ENCODE measurements around the gene INSM1. TPM values are rescaled to one million over a fixed set of nuclear protein-coding genes. Genes with fewer than 3 reads are reported as not detected.

The INSM1 gene
- total RNA-seq, 1 experiment from 2014 or later: not detected

DNA sequence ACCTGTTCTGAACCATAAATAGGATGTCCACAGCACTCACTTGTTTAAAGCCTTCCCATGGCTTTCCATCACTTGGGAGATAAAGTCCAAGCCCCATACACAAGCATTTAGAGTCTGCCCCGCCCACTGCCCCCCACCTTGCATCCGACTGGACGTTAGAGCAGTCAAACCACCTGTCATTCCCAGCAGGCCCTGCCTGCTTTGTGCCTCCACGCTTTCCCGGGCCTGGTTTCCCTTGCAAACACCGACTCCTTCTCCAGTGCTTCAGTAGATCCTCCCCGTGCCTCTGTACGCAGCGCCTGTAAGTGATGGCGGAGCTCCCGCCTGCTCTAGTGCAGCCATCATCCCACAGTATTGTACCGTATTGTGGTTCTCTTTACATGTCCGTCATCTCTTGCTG is 38.3 kb upstream of the INSM1 start:
- Histone ChIP-seq H3K36me3 (ENCODE audit: insufficient read depth, low read length, poor library complexity, severe bottlenecking) (no peaks in the 10 kb centered on the region), H3K4me1 (ENCODE audit: insufficient read depth, low read length, poor library complexity, severe bottlenecking) (no peaks in the 10 kb centered on the region), H3K27ac (ENCODE audit: low read depth, low read length, poor library complexity, severe bottlenecking) (no peak overlapping the region), H3K4me3 (ENCODE audit: low read depth, low read length, poor library complexity, severe bottlenecking) (no peak overlapping the region), H3K9me3 (ENCODE audit: low read depth, low read length, poor library complexity, severe bottlenecking) (no peaks in the 10 kb centered on the region), H3K27me3 (replicated peaks; ENCODE audit: insufficient read depth, low read depth, low read length, poor library complexity) (peaks cover 25% of the 10 kb centered on the region)
- ChIA-PET POLR2A (ENCODE audit: low non-redundant PET) (interaction anchor here (0.7 kb wide), 1 partner anchor 135 kb away, joined by 3 read pairs; no protein-coding TSS in a partner anchor), CTCF (no interaction called here)
- BruUV-seq (replicated peaks): no TSS peak
- DNase-seq (ENCODE audit: low spot score): no peak
- no peak for TF ChIP-seq CTCF (conservative IDR thresholded peaks at IDR 0.05; ENCODE audit: low read depth, low read length)
- no peak for TF ChIP-seq EZH2 (IDR thresholded peaks at IDR 0.05; ENCODE audit: borderline replicate concordance, low read depth, low read length, poor library complexity, severe bottlenecking)
- intact Hi-C loops (cut with micrococcal nuclease; ENCODE audit: unreplicated experiment): no loop called here

GRCh38 chr20:20331156-20331555 is 36.7 kb upstream of the INSM1 start:
- no TSS peak for BruUV-seq (replicated peaks)
- H3K27me3 ChIP-seq (replicated peaks; ENCODE audit: insufficient read depth, low read depth, low read length, poor library complexity): peaks cover 11% of the 10 kb centered on the region
- TF ChIP-seq EZH2 (IDR thresholded peaks at IDR 0.05; ENCODE audit: borderline replicate concordance, low read depth, low read length, poor library complexity, severe bottlenecking) (no peak), CTCF (conservative IDR thresholded peaks at IDR 0.05; ENCODE audit: low read depth, low read length) (no peak)
- H3K9me3 ChIP-seq (ENCODE audit: low read depth, low read length, poor library complexity, severe bottlenecking): no peaks in the 10 kb centered on the region
- H3K4me1 ChIP-seq (ENCODE audit: insufficient read depth, low read length, poor library complexity, severe bottlenecking): no peaks in the 10 kb centered on the region
- no peak overlapping the region for H3K27ac ChIP-seq (ENCODE audit: low read depth, low read length, poor library complexity, severe bottlenecking)
- ChIA-PET CTCF (no interaction called here), POLR2A (ENCODE audit: low non-redundant PET) (no interaction called here)
- no peaks in the 10 kb centered on the region for H3K36me3 ChIP-seq (ENCODE audit: insufficient read depth, low read length, poor library complexity, severe bottlenecking)
- no peak for DNase-seq (ENCODE audit: low spot score)
- intact Hi-C loops (cut with micrococcal nuclease; ENCODE audit: unreplicated experiment): no loop called here
- no peak overlapping the region for H3K4me3 ChIP-seq (ENCODE audit: low read depth, low read length, poor library complexity, severe bottlenecking)

- Histone ChIP-seq H3K4me3 (ENCODE audit: low read depth, low read length, poor library complexity, severe bottlenecking) (no peak overlapping the region), H3K27ac (ENCODE audit: low read depth, low read length, poor library complexity, severe bottlenecking) (no peak overlapping the region), H3K9me3 (ENCODE audit: low read depth, low read length, poor library complexity, severe bottlenecking) (no peaks in the 10 kb centered on the region), H3K36me3 (ENCODE audit: insufficient read depth, low read length, poor library complexity, severe bottlenecking) (no peaks in the 10 kb centered on the region), H3K27me3 (replicated peaks; ENCODE audit: insufficient read depth, low read depth, low read length, poor library complexity) (peaks cover 4% of the 10 kb centered on the region), H3K4me1 (ENCODE audit: insufficient read depth, low read length, poor library complexity, severe bottlenecking) (no peaks in the 10 kb centered on the region)
- ChIA-PET POLR2A (ENCODE audit: low non-redundant PET) (no interaction called here), CTCF (no interaction called here)
- intact Hi-C loops (cut with micrococcal nuclease; ENCODE audit: unreplicated experiment): no loop called here
- BruUV-seq (replicated peaks): no TSS peak
- TF ChIP-seq CTCF (conservative IDR thresholded peaks at IDR 0.05; ENCODE audit: low read depth, low read length): no peak
- TF ChIP-seq EZH2 (IDR thresholded peaks at IDR 0.05; ENCODE audit: borderline replicate concordance, low read depth, low read length, poor library complexity, severe bottlenecking): no peak
- no peak for DNase-seq (ENCODE audit: low spot score)
Measured at GRCh38 chr20:20331817-20332216, 36.1 kb upstream of the INSM1 start.
